SK-N-SH treated with all-trans-retinoic acid at 6 μM for 48 hours (cell line): ENCODE measurements around the gene TTC33.

ENCODE experiments used
- ATAC-seq: fragments of 200-7000 bp; cut with Tn5 transposase; 3 replicates; pipeline ENCODE4 v1.9.1; 2020; ENCODE audit warnings: mild to moderate bottlenecking, moderate library complexity
- ARNTL ChIP-seq: fragments of 450-650 bp; formaldehyde crosslinking; IDR thresholded peaks from 2 replicates; pipeline ENCODE4 v1.5.0; 2020; ENCODE audit warnings: low read depth, mild to moderate bottlenecking, moderate library complexity, borderline replicate concordance
- ESRRG ChIP-seq: fragments of 250-450 bp; sonication (Bioruptor Pico); IDR thresholded peaks from 2 replicates; pipeline ENCODE4 v1.6.1; 2021; ENCODE audit warnings: mild to moderate bottlenecking
- ISL1 ChIP-seq: fragments of 250-450 bp; sonication (Bioruptor Pico); IDR thresholded peaks from 2 replicates; pipeline ENCODE4 v2.1.2; 2022; ENCODE audit warnings: mild to moderate bottlenecking, moderate library complexity
- OSR1 ChIP-seq: fragments of 250-450 bp; sonication (Bioruptor Pico); IDR thresholded peaks from 2 replicates; pipeline ENCODE4 v1.8.0; 2022; ENCODE audit warnings: moderate library complexity, mild to moderate bottlenecking, inconsistent platforms
- PPARA ChIP-seq: fragments of 250-450 bp; sonication (Bioruptor Pico); IDR thresholded peaks from 2 replicates; pipeline ENCODE4 v1.5.0; 2020; ENCODE audit warnings: mild to moderate bottlenecking, borderline replicate concordance
- RARB ChIP-seq: fragments of 250-450 bp; sonication (Bioruptor Pico); IDR thresholded peaks from 2 replicates; pipeline ENCODE4 v1.8.0; 2021; ENCODE audit warnings: mild to moderate bottlenecking, moderate library complexity
- SNAI2 ChIP-seq: fragments of 250-450 bp; sonication (Bioruptor Pico); IDR thresholded peaks from 2 replicates; pipeline ENCODE4 v1.5.0; 2020; ENCODE audit warnings: mild to moderate bottlenecking, moderate library complexity
- TCF4 ChIP-seq: fragments of 250-450 bp; sonication (Bioruptor Pico); IDR thresholded peaks from 2 replicates; pipeline ENCODE4 v1.8.0; 2021; ENCODE audit warnings: mild to moderate bottlenecking, moderate library complexity, borderline replicate concordance
- TOX ChIP-seq: fragments of 250-450 bp; sonication (Bioruptor Pico); IDR thresholded peaks from 2 replicates; pipeline ENCODE4 v1.8.0; 2021; ENCODE audit warnings: mild to moderate bottlenecking, moderate library complexity, borderline replicate concordance
- ZC3H10 ChIP-seq: fragments of 250-450 bp; sonication (Bioruptor Pico); IDR thresholded peaks from 2 replicates; pipeline ENCODE4 v1.5.1; 2021; ENCODE audit warnings: mild to moderate bottlenecking, moderate library complexity
- ZFP3 ChIP-seq: fragments of 250-450 bp; sonication (Bioruptor Pico); IDR thresholded peaks from 2 replicates; pipeline ENCODE4 v1.5.0; 2020; ENCODE audit warnings: mild to moderate bottlenecking, moderate library complexity
- ZFP30 ChIP-seq: fragments of 450-650 bp; formaldehyde crosslinking; IDR thresholded peaks from 2 replicates; pipeline ENCODE4 v1.5.0; 2022; ENCODE audit warnings: mild to moderate bottlenecking, moderate library complexity
- ZNF565 ChIP-seq: fragments of 450-650 bp; formaldehyde crosslinking; conservative IDR thresholded peaks from 2 replicates; pipeline ENCODE4 v1.5.0; 2020; ENCODE audit warnings: low read depth, mild to moderate bottlenecking, moderate library complexity
- ZNF70 ChIP-seq: fragments of 450-650 bp; formaldehyde crosslinking; IDR thresholded peaks from 2 replicates; pipeline ENCODE4 v1.5.0; 2020; ENCODE audit warnings: mild to moderate bottlenecking, moderate library complexity
- ZNF8 ChIP-seq: fragments of 450-650 bp; formaldehyde crosslinking; IDR thresholded peaks from 2 replicates; pipeline ENCODE4 v1.5.0; 2020; ENCODE audit warnings: mild to moderate bottlenecking, moderate library complexity
- TF ChIP-seq, protein P1 (sequence below): fragments of 250-450 bp; sonication (Bioruptor Pico); IDR thresholded peaks from 2 replicates; pipeline ENCODE4 v1.8.0; 2021; ENCODE audit warnings: low read depth, mild to moderate bottlenecking, moderate library complexity, borderline replicate concordance
- TF ChIP-seq, protein P2 (sequence below): fragments of 250-450 bp; sonication (Bioruptor Pico); IDR thresholded peaks from 2 replicates; pipeline ENCODE4 v1.5.1; 2020; ENCODE audit warnings: low read depth, mild to moderate bottlenecking, moderate library complexity
- TF ChIP-seq, protein P3 (sequence below): fragments of 250-450 bp; sonication (Bioruptor Pico); IDR thresholded peaks from 2 replicates; pipeline ENCODE4 v1.8.0; 2020; ENCODE audit warnings: mild to moderate bottlenecking, moderate library complexity, borderline replicate concordance
- TF ChIP-seq, protein P4 (sequence below): fragments of 250-450 bp; sonication (Bioruptor Pico); IDR thresholded peaks from 2 replicates; pipeline ENCODE4 v1.5.1; 2021; ENCODE audit warnings: mild to moderate bottlenecking, moderate library complexity
- TF ChIP-seq, protein P5 (sequence below): fragments of 250-450 bp; sonication (Bioruptor Pico); IDR thresholded peaks from 2 replicates; pipeline ENCODE4 v1.5.0; 2020; ENCODE audit warnings: mild to moderate bottlenecking, moderate library complexity

TTC33 gene

DNA sequence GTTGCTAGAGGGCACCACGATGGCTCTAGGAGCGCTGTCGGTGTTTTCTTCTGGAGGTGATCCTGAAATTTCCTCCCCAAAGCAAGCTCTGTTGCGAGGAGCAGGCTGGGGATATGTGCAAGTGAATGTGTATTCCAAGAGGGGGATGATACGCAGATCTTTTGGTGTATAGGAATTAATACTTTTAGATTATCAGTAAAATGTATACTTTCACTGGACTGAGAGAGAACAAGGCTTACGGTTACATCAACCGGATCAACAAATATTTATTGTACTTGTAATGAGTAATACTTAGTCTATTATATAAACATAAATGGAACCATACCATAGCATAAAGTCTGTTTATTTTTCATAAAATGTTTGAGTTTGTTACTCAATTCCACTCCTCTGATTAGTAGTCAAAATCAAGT is 43.0 kb upstream of the TTC33 start:
- no peak for TF ChIP-seq ZFP30
- TF ChIP-seq, protein P1, sequence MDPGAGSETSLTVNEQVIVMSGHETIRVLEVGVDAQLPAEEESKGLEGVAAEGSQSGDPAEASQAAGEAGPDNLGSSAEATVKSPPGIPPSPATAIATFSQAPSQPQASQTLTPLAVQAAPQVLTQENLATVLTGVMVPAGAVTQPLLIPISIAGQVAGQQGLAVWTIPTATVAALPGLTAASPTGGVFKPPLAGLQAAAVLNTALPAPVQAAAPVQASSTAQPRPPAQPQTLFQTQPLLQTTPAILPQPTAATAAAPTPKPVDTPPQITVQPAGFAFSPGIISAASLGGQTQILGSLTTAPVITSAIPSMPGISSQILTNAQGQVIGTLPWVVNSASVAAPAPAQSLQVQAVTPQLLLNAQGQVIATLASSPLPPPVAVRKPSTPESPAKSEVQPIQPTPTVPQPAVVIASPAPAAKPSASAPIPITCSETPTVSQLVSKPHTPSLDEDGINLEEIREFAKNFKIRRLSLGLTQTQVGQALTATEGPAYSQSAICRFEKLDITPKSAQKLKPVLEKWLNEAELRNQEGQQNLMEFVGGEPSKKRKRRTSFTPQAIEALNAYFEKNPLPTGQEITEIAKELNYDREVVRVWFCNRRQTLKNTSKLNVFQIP, result no peak
- TF ChIP-seq OSR1 (CRISPR knock-in tag), result no peak
- TF ChIP-seq, protein P2, sequence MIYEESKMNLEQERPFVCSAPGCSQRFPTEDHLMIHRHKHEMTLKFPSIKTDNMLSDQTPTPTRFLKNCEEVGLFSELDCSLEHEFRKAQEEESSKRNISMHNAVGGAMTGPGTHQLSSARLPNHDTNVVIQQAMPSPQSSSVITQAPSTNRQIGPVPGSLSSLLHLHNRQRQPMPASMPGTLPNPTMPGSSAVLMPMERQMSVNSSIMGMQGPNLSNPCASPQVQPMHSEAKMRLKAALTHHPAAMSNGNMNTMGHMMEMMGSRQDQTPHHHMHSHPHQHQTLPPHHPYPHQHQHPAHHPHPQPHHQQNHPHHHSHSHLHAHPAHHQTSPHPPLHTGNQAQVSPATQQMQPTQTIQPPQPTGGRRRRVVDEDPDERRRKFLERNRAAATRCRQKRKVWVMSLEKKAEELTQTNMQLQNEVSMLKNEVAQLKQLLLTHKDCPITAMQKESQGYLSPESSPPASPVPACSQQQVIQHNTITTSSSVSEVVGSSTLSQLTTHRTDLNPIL (CRISPR knock-in tag), result no peak
- TF ChIP-seq ZNF565, result no peak
- TF ChIP-seq, protein P3, sequence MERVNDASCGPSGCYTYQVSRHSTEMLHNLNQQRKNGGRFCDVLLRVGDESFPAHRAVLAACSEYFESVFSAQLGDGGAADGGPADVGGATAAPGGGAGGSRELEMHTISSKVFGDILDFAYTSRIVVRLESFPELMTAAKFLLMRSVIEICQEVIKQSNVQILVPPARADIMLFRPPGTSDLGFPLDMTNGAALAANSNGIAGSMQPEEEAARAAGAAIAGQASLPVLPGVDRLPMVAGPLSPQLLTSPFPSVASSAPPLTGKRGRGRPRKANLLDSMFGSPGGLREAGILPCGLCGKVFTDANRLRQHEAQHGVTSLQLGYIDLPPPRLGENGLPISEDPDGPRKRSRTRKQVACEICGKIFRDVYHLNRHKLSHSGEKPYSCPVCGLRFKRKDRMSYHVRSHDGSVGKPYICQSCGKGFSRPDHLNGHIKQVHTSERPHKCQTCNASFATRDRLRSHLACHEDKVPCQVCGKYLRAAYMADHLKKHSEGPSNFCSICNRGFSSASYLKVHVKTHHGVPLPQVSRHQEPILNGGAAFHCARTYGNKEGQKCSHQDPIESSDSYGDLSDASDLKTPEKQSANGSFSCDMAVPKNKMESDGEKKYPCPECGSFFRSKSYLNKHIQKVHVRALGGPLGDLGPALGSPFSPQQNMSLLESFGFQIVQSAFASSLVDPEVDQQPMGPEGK, result no peak
- TF ChIP-seq, all 23 proteins: peak for 0
- peak; percentile 77 for ATAC-seq

DNA sequence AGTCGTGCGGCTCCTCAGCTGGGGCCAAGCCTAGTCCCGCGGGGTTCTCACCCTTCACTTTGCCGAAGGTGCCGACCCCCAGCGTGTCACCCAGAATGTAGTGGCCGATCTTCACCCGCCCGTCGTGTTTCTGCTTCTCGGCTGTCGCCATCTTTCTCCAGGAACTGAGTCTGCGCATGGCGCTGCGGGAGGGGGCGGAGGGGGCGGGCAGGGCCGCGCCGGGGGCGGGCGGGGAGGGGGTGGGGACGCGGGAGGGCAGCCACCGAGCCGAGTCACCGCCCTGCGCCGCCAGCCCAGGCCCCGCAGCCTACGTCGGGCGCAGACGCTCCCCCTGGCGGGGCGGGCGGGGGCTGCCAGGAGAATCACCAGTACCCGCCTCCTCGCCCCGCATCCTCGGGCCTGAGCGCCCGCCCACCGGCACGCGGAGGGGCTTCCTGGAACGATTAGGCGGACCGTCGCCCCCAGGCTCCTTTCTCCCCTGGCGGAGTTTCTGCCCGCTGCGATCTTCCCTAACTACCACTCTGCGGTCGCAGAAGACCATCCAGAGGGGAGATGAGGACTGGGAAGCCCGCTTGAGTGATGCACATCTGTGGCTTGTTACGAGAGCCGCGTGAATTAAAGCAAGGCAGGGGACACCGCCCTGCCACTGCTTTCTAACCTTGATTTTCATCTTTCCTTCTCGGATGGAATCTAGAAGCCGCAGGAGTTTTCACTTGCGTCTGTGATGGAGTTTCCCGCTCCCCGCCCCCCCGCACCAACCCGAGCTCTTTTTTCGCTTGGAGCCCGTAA is 42.4 kb upstream of the TTC33 start, which contains the start of gene PRKAA1:
Gene PRKAA1 (minus strand): TSS at position 363 of the 789 bp plus-strand sequence. CDS start 185 bp downstream, at position 178.
- peak; percentile 95 for ATAC-seq
- no peak for TF ChIP-seq ISL1 (CRISPR knock-in tag)
- TF ChIP-seq, protein P2 (CRISPR knock-in tag), result no peak
- TF ChIP-seq ZNF70 (CRISPR knock-in tag), result no peak
- no peak for TF ChIP-seq ZNF565
- TF ChIP-seq ZFP30, result no peak
- no peak for TF ChIP-seq PPARA (CRISPR knock-in tag)
- no peak for TF ChIP-seq SNAI2
- TF ChIP-seq, protein P4, sequence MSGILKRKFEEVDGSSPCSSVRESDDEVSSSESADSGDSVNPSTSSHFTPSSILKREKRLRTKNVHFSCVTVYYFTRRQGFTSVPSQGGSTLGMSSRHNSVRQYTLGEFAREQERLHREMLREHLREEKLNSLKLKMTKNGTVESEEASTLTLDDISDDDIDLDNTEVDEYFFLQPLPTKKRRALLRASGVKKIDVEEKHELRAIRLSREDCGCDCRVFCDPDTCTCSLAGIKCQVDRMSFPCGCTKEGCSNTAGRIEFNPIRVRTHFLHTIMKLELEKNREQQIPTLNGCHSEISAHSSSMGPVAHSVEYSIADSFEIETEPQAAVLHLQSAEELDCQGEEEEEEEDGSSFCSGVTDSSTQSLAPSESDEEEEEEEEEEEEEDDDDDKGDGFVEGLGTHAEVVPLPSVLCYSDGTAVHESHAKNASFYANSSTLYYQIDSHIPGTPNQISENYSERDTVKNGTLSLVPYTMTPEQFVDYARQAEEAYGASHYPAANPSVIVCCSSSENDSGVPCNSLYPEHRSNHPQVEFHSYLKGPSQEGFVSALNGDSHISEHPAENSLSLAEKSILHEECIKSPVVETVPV, result no peak
- no peak for TF ChIP-seq ZFP3 (CRISPR knock-in tag)
- TF ChIP-seq ZNF8 (CRISPR knock-in tag), result no peak
- no peak for TF ChIP-seq RARB (CRISPR knock-in tag)
- no peak for TF ChIP-seq ZC3H10
- TF ChIP-seq ARNTL (CRISPR knock-in tag), result no peak
- TF ChIP-seq ESRRG (CRISPR knock-in tag), result no peak
- TF ChIP-seq, protein P5, sequence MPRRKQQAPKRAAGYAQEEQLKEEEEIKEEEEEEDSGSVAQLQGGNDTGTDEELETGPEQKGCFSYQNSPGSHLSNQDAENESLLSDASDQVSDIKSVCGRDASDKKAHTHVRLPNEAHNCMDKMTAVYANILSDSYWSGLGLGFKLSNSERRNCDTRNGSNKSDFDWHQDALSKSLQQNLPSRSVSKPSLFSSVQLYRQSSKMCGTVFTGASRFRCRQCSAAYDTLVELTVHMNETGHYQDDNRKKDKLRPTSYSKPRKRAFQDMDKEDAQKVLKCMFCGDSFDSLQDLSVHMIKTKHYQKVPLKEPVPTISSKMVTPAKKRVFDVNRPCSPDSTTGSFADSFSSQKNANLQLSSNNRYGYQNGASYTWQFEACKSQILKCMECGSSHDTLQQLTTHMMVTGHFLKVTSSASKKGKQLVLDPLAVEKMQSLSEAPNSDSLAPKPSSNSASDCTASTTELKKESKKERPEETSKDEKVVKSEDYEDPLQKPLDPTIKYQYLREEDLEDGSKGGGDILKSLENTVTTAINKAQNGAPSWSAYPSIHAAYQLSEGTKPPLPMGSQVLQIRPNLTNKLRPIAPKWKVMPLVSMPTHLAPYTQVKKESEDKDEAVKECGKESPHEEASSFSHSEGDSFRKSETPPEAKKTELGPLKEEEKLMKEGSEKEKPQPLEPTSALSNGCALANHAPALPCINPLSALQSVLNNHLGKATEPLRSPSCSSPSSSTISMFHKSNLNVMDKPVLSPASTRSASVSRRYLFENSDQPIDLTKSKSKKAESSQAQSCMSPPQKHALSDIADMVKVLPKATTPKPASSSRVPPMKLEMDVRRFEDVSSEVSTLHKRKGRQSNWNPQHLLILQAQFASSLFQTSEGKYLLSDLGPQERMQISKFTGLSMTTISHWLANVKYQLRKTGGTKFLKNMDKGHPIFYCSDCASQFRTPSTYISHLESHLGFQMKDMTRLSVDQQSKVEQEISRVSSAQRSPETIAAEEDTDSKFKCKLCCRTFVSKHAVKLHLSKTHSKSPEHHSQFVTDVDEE (CRISPR knock-in tag), result no peak
- no peak for TF ChIP-seq TCF4
- no peak for TF ChIP-seq TOX
- TF ChIP-seq, all 23 proteins: peak for 0
